Keratinocyte (primary cell): Measurements from ENCODE around the gene TP53I13.

Source experiments
- EZH2 ChIP-seq: IDR thresholded peaks from one replicate; pipeline ENCODE4 v1.6.1; 2012; ENCODE audit warnings: inconsistent platforms, mild to moderate bottlenecking, low read length, moderate library complexity
- TF ChIP-seq, protein P1 (sequence below), 3 experiments: IDR thresholded peaks in 1 of 3; conservative IDR thresholded peaks in 1 of 3; optimal IDR thresholded peaks in 1 of 3; 2 replicates in 2 of 3; 3 replicates in 1 of 3; pipeline versions ENCODE3 to v1.5.1; 2011; ENCODE audit warnings: low read length in 3 of 3, mild to moderate bottlenecking in 3 of 3, moderate library complexity in 2 of 3, control low read depth in 1 of 3, inconsistent platforms in 1 of 3; ENCODE audit not compliant: insufficient read depth in 2 of 3; ENCODE audit errors: extremely low read depth in 1 of 3

DNA sequence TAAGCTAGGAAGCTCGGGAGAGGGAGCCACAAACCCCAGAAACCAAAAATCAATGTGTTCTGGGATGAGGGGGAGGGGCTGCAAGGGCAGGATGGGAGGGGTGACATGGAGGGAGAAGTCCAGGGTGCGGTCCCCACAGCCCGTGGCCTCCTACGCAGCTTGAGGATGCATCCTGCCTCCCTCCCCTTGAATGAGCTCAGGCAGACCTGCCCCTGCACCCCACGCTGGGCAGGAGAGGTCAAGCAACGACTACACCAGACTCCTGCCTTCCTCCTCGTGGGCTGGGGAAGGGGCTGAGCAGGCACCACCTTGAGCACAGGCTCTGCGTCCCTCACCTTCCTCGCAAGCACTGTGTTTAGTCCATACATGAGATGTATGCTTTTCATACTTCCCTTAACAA is 28.3 kb downstream of the TP53I13 start:
- TF ChIP-seq, protein P1, sequence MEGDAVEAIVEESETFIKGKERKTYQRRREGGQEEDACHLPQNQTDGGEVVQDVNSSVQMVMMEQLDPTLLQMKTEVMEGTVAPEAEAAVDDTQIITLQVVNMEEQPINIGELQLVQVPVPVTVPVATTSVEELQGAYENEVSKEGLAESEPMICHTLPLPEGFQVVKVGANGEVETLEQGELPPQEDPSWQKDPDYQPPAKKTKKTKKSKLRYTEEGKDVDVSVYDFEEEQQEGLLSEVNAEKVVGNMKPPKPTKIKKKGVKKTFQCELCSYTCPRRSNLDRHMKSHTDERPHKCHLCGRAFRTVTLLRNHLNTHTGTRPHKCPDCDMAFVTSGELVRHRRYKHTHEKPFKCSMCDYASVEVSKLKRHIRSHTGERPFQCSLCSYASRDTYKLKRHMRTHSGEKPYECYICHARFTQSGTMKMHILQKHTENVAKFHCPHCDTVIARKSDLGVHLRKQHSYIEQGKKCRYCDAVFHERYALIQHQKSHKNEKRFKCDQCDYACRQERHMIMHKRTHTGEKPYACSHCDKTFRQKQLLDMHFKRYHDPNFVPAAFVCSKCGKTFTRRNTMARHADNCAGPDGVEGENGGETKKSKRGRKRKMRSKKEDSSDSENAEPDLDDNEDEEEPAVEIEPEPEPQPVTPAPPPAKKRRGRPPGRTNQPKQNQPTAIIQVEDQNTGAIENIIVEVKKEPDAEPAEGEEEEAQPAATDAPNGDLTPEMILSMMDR (optimal IDR thresholded peaks at IDR 0.05 in 1 of 3, IDR thresholded peaks at IDR 0.05 in 1 of 3, conservative IDR thresholded peaks at IDR 0.05 in 1 of 3; ENCODE audit: extremely low read depth in 1 of 3, insufficient read depth in 2 of 3, low read length in 3 of 3): no peak
- no peak for TF ChIP-seq EZH2
